ENCODE data around the gene TRPM2.
A peak's percentile ranks its signal among the peaks of the same experiment; 100 is the strongest.

Gene TRPM2

GRCh38 chr21:44445145-44445812 is 91.9 kb downstream of the TRPM2 start:
- DNase-seq (ENCODE audit: low read depth): no peak

- no peak for DNase-seq (ENCODE audit: low read depth)
Measured at GRCh38 chr21:44448651-44449131, 95.3 kb downstream of the TRPM2 start.

GRCh38 chr21:44449473-44450363 is 96.3 kb downstream of the TRPM2 start:
- DNase-seq (ENCODE audit: low read depth): no peak

GRCh38 chr21:44450402-44450801 is 97.0 kb downstream of the TRPM2 start:
- no peak for DNase-seq (ENCODE audit: low read depth)

GRCh38 chr21:44450999-44451398 is 97.6 kb downstream of the TRPM2 start:
- DNase-seq (ENCODE audit: low read depth): no peak

- no peak for DNase-seq (ENCODE audit: low read depth)
Measured at GRCh38 chr21:44453120-44453519, 99.7 kb downstream of the TRPM2 start.

GRCh38 chr21:44454058-44454457 is 100.6 kb downstream of the TRPM2 start:
- DNase-seq (ENCODE audit: low read depth): no peak

GRCh38 chr21:44454747-44455523 is 101.5 kb downstream of the TRPM2 start, which contains the start of gene LRRC3:
TSS of gene LRRC3 (plus strand) at chr21:44455510. CDS start at chr21:44456645, 1,135 bp downstream.
- peak; percentile 71 for DNase-seq (ENCODE audit: low read depth)

- no peak for DNase-seq (ENCODE audit: low read depth)
Measured at GRCh38 chr21:44455524-44456213, 102.2 kb downstream of the TRPM2 start.

- DNase-seq (ENCODE audit: low read depth): no peak
Measured at GRCh38 chr21:44456214-44456914, 102.9 kb downstream of the TRPM2 start.

- no peak for DNase-seq (ENCODE audit: low read depth)
Measured at GRCh38 chr21:44456915-44457736, 103.7 kb downstream of the TRPM2 start.

GRCh38 chr21:44458971-44459711 is 105.7 kb downstream of the TRPM2 start:
- DNase-seq (ENCODE audit: low read depth): no peak

GRCh38 chr21:44459712-44460440 is 106.5 kb downstream of the TRPM2 start:
- no peak for DNase-seq (ENCODE audit: low read depth)

GRCh38 chr21:44460441-44460755 is 107.0 kb downstream of the TRPM2 start:
- DNase-seq (ENCODE audit: low read depth): no peak

- no peak for DNase-seq (ENCODE audit: low read depth)
Measured at GRCh38 chr21:44461005-44461404, 107.6 kb downstream of the TRPM2 start.

- no peak for DNase-seq (ENCODE audit: low read depth)
Measured at GRCh38 chr21:44461464-44462001, 108.1 kb downstream of the TRPM2 start.

- DNase-seq (ENCODE audit: low read depth): no peak
Measured at GRCh38 chr21:44462086-44462833, 108.8 kb downstream of the TRPM2 start.

- DNase-seq (ENCODE audit: low read depth): no peak
Measured at GRCh38 chr21:44462834-44463200, 109.4 kb downstream of the TRPM2 start.
